HEK293 (cell line): Measurements from ENCODE around the gene CTDSPL2.

Experiments
- FEZF1 ChIP-seq: fragments of 450-650 bp; formaldehyde crosslinking; IDR thresholded peaks from 2 replicates; pipeline ENCODE4 v1.5.1; 2016; ENCODE audit warnings: missing biosample characterization, missing genetic modification characterization
- GFI1B ChIP-seq: fragments of 450-650 bp; formaldehyde crosslinking; IDR thresholded peaks from 2 replicates; pipeline ENCODE4 v1.5.1; 2016; ENCODE audit warnings: missing biosample characterization, missing genetic modification characterization
- GLIS1 ChIP-seq: fragments of 450-650 bp; formaldehyde crosslinking; IDR thresholded peaks from 2 replicates; pipeline ENCODE4 v1.5.1; 2016; ENCODE audit warnings: missing biosample characterization, missing genetic modification characterization
- HOXA7 ChIP-seq: sonication (generic); formaldehyde crosslinking; IDR thresholded peaks from 2 replicates; pipeline ENCODE4 v1.8.1; 2022; ENCODE audit warnings: missing genetic modification reagents, borderline replicate concordance
- PRDM1 ChIP-seq: fragments of 450-650 bp; formaldehyde crosslinking; IDR thresholded peaks from 2 replicates; pipeline ENCODE4; 2016; ENCODE audit warnings: missing biosample characterization, missing genetic modification characterization
- SCRT2 ChIP-seq: fragments of 450-650 bp; formaldehyde crosslinking; IDR thresholded peaks from 2 replicates; pipeline ENCODE4 v1.5.1; 2016; ENCODE audit warnings: missing biosample characterization, missing genetic modification characterization
- SP2 ChIP-seq: fragments of 450-650 bp; formaldehyde crosslinking; IDR thresholded peaks from 2 replicates; pipeline ENCODE4 v1.5.1; 2016; ENCODE audit warnings: missing biosample characterization, missing genetic modification characterization
- SP3 ChIP-seq: fragments of 450-650 bp; formaldehyde crosslinking; IDR thresholded peaks from 2 replicates; pipeline ENCODE4 v1.5.1; 2016; ENCODE audit warnings: missing biosample characterization, missing genetic modification characterization
- YY2 ChIP-seq: fragments of 450-650 bp; formaldehyde crosslinking; IDR thresholded peaks from 2 replicates; pipeline ENCODE4 v1.5.1; 2016; ENCODE audit warnings: missing biosample characterization, missing genetic modification characterization
- ZBTB21 ChIP-seq: fragments of 450-650 bp; formaldehyde crosslinking; IDR thresholded peaks from 2 replicates; pipeline ENCODE4 v1.5.1; 2017; ENCODE audit warnings: missing biosample characterization, missing genetic modification characterization
- ZBTB7A ChIP-seq: fragments of 450-650 bp; formaldehyde crosslinking; IDR thresholded peaks from 2 replicates; pipeline ENCODE4 v1.5.1; 2016; ENCODE audit warnings: low read depth, missing biosample characterization, missing genetic modification characterization
- ZBTB8A ChIP-seq: fragments of 450-650 bp; formaldehyde crosslinking; IDR thresholded peaks from 2 replicates; pipeline ENCODE4 v1.5.1; 2016; ENCODE audit warnings: missing biosample characterization, missing genetic modification characterization
- ZFP69B ChIP-seq: fragments of 450-650 bp; formaldehyde crosslinking; IDR thresholded peaks from 2 replicates; pipeline ENCODE4 v1.5.1; 2016; ENCODE audit warnings: missing biosample characterization, missing genetic modification characterization
- ZNF2 ChIP-seq: fragments of 450-650 bp; formaldehyde crosslinking; IDR thresholded peaks from 2 replicates; pipeline ENCODE4 v1.5.1; 2016; ENCODE audit warnings: missing biosample characterization, missing genetic modification characterization
- ZNF202 ChIP-seq: fragments of 450-650 bp; formaldehyde crosslinking; IDR thresholded peaks from 2 replicates; pipeline ENCODE4 v1.5.1; 2016; ENCODE audit warnings: missing biosample characterization, missing genetic modification characterization, borderline replicate concordance
- ZNF394 ChIP-seq: fragments of 450-650 bp; formaldehyde crosslinking; IDR thresholded peaks from 2 replicates; pipeline ENCODE4 v1.5.1; 2016; ENCODE audit warnings: missing biosample characterization, missing genetic modification characterization, mild to moderate bottlenecking, moderate library complexity, borderline replicate concordance
- ZNF433 ChIP-seq: fragments of 450-650 bp; formaldehyde crosslinking; IDR thresholded peaks from 2 replicates; pipeline ENCODE4 v1.5.1; 2016; ENCODE audit warnings: missing biosample characterization, missing genetic modification characterization, low read depth
- ZNF654 ChIP-seq: fragments of 450-650 bp; formaldehyde crosslinking; IDR thresholded peaks from 2 replicates; pipeline ENCODE4 v1.5.1; 2016; ENCODE audit warnings: low read depth, missing biosample characterization, missing genetic modification characterization
- TF ChIP-seq, protein P1 (sequence below): fragments of 450-650 bp; formaldehyde crosslinking; IDR thresholded peaks from 2 replicates; pipeline ENCODE4 v1.5.1; 2016; ENCODE audit warnings: missing biosample characterization, missing genetic modification characterization
- TF ChIP-seq, protein P2 (sequence below): fragments of 450-650 bp; formaldehyde crosslinking; IDR thresholded peaks from 2 replicates; pipeline ENCODE4; 2016; ENCODE audit warnings: missing biosample characterization, missing genetic modification characterization
- TF ChIP-seq, protein P3 (sequence below): fragments of 450-650 bp; formaldehyde crosslinking; IDR thresholded peaks from 2 replicates; pipeline ENCODE4 v1.5.1; 2016; ENCODE audit warnings: missing biosample characterization, missing genetic modification characterization
- TF ChIP-seq, protein P4 (sequence below): fragments of 450-650 bp; formaldehyde crosslinking; IDR thresholded peaks from 2 replicates; pipeline ENCODE4 v1.5.1; 2017; ENCODE audit warnings: missing biosample characterization, missing genetic modification characterization

CTDSPL2 gene

DNA sequence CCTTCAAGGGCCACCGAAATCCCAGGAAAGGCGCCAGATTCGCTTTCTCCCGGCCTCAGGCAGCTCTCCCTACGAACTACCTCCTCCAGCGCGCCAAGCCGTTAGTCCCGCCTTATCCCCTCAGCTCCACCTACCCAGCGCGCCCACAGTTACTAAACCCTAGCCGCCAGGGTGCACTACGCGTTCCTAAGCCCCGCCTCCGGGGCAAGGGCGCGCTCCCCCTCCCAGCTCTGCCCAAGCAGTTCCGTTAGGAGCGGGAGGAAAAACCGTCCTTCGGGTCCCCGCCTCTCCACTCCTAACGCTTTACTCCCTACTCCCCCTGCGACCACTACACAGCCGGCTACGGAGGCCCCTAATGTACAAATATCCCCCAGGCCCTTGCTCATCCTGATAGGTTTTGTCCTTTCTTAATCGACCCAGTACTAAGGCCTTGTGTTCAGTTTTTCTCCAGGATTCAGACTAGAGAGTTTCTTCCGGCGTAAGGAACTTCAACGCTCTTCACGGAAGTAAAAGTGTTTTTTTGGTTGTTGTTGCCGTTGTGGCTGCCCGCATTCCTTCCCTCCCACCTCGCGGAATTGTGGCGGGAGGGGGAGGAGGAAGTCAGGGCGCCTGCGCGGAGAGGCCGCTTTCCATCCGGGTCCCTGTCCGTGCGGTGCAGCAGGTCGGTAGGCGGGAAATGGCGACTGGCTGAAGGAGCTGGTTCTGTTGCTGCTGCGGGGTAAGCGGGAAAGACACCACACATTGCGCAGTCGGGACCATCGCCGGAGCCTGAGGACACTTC is at the start of gene CTDSPL2 (continued):
- TF ChIP-seq ZNF433, result no peak
- TF ChIP-seq, protein P1, sequence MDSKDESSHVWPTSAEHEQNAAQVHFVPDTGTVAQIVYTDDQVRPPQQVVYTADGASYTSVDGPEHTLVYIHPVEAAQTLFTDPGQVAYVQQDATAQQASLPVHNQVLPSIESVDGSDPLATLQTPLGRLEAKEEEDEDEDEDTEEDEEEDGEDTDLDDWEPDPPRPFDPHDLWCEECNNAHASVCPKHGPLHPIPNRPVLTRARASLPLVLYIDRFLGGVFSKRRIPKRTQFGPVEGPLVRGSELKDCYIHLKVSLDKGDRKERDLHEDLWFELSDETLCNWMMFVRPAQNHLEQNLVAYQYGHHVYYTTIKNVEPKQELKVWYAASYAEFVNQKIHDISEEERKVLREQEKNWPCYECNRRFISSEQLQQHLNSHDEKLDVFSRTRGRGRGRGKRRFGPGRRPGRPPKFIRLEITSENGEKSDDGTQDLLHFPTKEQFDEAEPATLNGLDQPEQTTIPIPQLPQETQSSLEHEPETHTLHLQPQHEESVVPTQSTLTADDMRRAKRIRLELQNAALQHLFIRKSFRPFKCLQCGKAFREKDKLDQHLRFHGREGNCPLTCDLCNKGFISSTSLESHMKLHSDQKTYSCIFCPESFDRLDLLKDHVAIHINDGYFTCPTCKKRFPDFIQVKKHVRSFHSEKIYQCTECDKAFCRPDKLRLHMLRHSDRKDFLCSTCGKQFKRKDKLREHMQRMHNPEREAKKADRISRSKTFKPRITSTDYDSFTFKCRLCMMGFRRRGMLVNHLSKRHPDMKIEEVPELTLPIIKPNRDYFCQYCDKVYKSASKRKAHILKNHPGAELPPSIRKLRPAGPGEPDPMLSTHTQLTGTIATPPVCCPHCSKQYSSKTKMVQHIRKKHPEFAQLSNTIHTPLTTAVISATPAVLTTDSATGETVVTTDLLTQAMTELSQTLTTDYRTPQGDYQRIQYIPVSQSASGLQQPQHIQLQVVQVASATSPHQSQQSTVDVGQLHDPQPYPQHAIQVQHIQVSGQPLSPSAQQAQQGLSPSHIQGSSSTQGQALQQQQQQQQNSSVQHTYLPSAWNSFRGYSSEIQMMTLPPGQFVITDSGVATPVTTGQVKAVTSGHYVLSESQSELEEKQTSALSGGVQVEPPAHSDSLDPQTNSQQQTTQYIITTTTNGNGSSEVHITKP (tag by site-specific recombination), result peak; percentile 87
- TF ChIP-seq, protein P2, sequence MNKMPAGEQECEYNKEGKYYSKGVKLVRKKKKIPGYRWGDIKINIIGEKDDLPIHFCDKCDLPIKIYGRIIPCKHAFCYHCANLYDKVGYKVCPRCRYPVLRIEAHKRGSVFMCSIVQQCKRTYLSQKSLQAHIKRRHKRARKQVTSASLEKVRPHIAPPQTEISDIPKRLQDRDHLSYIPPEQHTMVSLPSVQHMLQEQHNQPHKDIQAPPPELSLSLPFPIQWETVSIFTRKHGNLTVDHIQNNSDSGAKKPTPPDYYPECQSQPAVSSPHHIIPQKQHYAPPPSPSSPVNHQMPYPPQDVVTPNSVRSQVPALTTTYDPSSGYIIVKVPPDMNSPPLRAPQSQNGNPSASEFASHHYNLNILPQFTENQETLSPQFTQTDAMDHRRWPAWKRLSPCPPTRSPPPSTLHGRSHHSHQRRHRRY, result no peak
- TF ChIP-seq, protein P3, sequence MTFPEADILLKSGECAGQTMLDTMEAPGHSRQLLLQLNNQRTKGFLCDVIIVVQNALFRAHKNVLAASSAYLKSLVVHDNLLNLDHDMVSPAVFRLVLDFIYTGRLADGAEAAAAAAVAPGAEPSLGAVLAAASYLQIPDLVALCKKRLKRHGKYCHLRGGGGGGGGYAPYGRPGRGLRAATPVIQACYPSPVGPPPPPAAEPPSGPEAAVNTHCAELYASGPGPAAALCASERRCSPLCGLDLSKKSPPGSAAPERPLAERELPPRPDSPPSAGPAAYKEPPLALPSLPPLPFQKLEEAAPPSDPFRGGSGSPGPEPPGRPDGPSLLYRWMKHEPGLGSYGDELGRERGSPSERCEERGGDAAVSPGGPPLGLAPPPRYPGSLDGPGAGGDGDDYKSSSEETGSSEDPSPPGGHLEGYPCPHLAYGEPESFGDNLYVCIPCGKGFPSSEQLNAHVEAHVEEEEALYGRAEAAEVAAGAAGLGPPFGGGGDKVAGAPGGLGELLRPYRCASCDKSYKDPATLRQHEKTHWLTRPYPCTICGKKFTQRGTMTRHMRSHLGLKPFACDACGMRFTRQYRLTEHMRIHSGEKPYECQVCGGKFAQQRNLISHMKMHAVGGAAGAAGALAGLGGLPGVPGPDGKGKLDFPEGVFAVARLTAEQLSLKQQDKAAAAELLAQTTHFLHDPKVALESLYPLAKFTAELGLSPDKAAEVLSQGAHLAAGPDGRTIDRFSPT (tag by site-specific recombination), result peak; percentile 91
- peak; percentile 71 for TF ChIP-seq SP3 (tag by site-specific recombination)
- no peak for TF ChIP-seq ZBTB7A
- no peak for TF ChIP-seq ZNF654
- TF ChIP-seq ZNF202 (tag by site-specific recombination), result no peak
- TF ChIP-seq, protein P4, sequence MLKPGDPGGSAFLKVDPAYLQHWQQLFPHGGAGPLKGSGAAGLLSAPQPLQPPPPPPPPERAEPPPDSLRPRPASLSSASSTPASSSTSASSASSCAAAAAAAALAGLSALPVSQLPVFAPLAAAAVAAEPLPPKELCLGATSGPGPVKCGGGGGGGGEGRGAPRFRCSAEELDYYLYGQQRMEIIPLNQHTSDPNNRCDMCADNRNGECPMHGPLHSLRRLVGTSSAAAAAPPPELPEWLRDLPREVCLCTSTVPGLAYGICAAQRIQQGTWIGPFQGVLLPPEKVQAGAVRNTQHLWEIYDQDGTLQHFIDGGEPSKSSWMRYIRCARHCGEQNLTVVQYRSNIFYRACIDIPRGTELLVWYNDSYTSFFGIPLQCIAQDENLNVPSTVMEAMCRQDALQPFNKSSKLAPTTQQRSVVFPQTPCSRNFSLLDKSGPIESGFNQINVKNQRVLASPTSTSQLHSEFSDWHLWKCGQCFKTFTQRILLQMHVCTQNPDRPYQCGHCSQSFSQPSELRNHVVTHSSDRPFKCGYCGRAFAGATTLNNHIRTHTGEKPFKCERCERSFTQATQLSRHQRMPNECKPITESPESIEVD (tag by site-specific recombination), result peak; percentile 43; the same call in 1 of the 2 replicates
- peak; percentile 61; the same call in 1 of the 2 replicates for TF ChIP-seq ZNF2 (tag by site-specific recombination)
- TF ChIP-seq ZNF394, result peak; percentile 29; the same call in 1 of the 2 replicates
- TF ChIP-seq GLIS1 (tag by site-specific recombination), result peak; percentile 53; the same call in 1 of the 2 replicates
- TF ChIP-seq ZBTB8A (tag by site-specific recombination), result peak; percentile 92
- peak; percentile 27; the same call in 1 of the 2 replicates for TF ChIP-seq FEZF1 (tag by site-specific recombination)
- TF ChIP-seq HOXA7, result no peak
- peak; percentile 68; the same call in 1 of the 2 replicates for TF ChIP-seq YY2
- peak; percentile 50; the same call in 1 of the 2 replicates for TF ChIP-seq ZBTB21 (tag by site-specific recombination)
- TF ChIP-seq ZFP69B (tag by site-specific recombination), result no peak
- TF ChIP-seq PRDM1 (tag by site-specific recombination), result peak; percentile 93
- TF ChIP-seq SP2 (tag by site-specific recombination), result peak; percentile 93
- peak; percentile 96 for TF ChIP-seq SCRT2
- TF ChIP-seq GFI1B (tag by site-specific recombination), result no peak
